Bronchial epithelial cell (primary cell): ENCODE measurements around the gene RHOBTB1. TPM values are rescaled to one million over a fixed set of nuclear protein-coding genes. Genes with fewer than 3 reads are reported as not detected.

Experiments
- DNase-seq: peaks from one replicate; pipeline ENCODE4 v3.0.0-alpha.2; 2010; ENCODE audit warnings: low read depth
- FAIRE-seq: peaks from 2 replicates; lab custom pipeline; 2011; peaks lifted over from hg19 to GRCh38; lab: Jason Lieb, UNC
- H3K27me3 ChIP-seq: 2 replicates; pipeline ENCODE4 v1.5.1; 2011; ENCODE audit warnings: low read length; ENCODE audit not compliant: control insufficient read depth, insufficient read depth
- H3K36me3 ChIP-seq: 2 replicates; pipeline ENCODE4 v1.5.1; 2011; ENCODE audit warnings: low read length; ENCODE audit not compliant: control insufficient read depth, insufficient read depth
- H3K4me3 ChIP-seq: 2 replicates; pipeline ENCODE4 v1.5.1; 2011; ENCODE audit warnings: mild to moderate bottlenecking, low read depth, low read length, control low read depth
- total RNA-seq: library from RNA; depleted of rRNA; stranded (reverse); fragments of >200 nt; gene quantifications from 2 replicates; pipeline ENCODE4 v1.2.1, GENCODE V29; 2014
- TF ChIP-seq, protein P1 (sequence below): IDR thresholded peaks from 2 replicates; pipeline ENCODE4 v1.5.1; 2011; ENCODE audit warnings: mild to moderate bottlenecking, moderate library complexity, low read length, control low read depth, inconsistent platforms; ENCODE audit not compliant: insufficient read depth, severe bottlenecking

RHOBTB1 gene
- total RNA-seq, 1 donor from 2014 or later, result 6.3 TPM

DNA sequence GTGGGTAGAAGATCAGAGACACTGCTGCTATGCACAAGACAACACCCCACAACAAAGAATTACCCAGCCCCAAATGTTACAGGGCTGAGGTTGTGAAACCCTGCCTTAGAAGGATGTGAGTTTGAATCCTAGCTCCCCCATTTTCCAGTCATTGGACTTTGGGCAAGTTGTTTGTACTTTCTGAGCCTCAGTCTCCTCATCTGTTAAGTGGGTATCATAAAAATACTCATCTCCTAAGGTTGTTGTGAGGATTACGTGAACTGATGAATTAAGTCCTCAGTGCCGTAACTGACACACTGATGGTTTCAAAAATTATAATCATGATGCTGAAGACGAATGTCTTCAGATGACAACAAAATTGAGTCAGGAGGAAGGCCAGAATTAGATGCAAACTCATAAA, 30.3 kb downstream of the RHOBTB1 start:
- H3K4me3 ChIP-seq, result no peak overlapping the region
- DNase-seq (no peak), FAIRE-seq (no peak)

DNA sequence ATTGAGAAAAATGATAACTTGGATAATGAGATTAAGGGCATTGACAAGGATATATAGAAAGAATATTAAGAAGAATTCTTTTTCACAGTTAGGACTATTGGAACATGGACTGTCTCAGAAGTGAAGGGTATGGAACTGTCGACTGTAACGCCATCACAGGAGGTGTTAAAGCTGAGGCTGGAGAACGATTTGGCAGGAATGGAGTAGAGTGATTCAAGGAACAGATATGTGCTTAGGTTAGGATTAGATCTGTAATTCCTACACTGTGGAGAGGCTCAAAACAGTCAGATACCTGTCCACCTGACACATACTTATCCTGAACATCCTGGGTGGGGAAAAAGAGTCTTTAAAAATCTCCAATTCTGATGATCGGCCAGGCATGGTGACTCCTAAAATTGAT, 30.9 kb downstream of the RHOBTB1 start:
- TF ChIP-seq, protein P1, sequence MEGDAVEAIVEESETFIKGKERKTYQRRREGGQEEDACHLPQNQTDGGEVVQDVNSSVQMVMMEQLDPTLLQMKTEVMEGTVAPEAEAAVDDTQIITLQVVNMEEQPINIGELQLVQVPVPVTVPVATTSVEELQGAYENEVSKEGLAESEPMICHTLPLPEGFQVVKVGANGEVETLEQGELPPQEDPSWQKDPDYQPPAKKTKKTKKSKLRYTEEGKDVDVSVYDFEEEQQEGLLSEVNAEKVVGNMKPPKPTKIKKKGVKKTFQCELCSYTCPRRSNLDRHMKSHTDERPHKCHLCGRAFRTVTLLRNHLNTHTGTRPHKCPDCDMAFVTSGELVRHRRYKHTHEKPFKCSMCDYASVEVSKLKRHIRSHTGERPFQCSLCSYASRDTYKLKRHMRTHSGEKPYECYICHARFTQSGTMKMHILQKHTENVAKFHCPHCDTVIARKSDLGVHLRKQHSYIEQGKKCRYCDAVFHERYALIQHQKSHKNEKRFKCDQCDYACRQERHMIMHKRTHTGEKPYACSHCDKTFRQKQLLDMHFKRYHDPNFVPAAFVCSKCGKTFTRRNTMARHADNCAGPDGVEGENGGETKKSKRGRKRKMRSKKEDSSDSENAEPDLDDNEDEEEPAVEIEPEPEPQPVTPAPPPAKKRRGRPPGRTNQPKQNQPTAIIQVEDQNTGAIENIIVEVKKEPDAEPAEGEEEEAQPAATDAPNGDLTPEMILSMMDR, result no peak
- FAIRE-seq (no peak), DNase-seq (no peak)
- no peak overlapping the region for H3K4me3 ChIP-seq
- no peaks in the 10 kb centered on the region for H3K27me3 ChIP-seq
- H3K36me3 ChIP-seq, result peaks cover 1% of the 10 kb centered on the region

More for the DNA sequence above, 30.3 kb downstream of the RHOBTB1 start:
- TF ChIP-seq, protein P1, result no peak
- Histone ChIP-seq H3K36me3 (peaks cover 1% of the 10 kb centered on the region), H3K27me3 (no peaks in the 10 kb centered on the region)

DNA sequence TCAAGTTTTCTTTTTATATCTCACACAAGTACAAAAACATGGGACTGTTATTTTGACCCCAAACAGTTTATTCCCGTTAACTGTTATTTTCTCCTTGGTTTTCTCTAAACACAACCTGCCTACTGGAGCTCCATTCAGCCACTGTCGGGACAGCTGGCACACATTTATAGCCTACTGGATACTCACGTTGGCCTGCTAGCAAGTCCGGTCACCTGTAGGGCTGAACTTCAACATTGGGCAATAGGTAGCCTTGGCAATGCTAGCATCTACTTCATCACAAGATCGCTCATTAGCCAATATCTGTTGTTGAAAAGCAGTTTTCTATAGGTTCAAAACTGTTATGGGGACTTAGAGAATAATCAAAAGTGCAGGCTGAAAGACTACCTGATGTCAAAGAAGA, 32.3 kb downstream of the RHOBTB1 start:
- H3K36me3 ChIP-seq, result peaks cover 1% of the 10 kb centered on the region
- TF ChIP-seq, protein P1, result no peak
- DNase-seq (no peak), FAIRE-seq (no peak)
- no peak overlapping the region for H3K4me3 ChIP-seq
- H3K27me3 ChIP-seq, result no peaks in the 10 kb centered on the region

DNA sequence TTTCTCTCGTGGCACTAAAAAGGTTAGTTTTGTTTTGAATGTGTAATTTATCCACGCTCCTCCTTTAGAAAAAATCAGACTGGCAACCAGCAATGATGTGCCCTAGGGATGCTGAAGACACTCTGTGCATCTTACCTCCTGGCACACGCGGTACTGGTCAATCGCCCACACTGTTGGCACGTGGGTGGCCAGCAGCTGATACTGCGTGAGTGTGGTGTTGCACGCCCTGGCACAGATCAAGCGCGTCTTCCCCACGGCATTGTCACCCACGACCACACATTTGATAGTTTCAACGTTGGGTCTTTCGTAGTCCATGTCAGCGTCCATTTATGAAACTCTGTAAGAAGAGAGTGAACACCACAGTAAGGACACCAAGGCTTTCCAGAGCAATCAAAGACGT, 32.8 kb downstream of the RHOBTB1 start:
- no peak for DNase-seq
- no peak for FAIRE-seq
- TF ChIP-seq, protein P1, result no peak
- no peak overlapping the region for H3K4me3 ChIP-seq
- peaks cover 1% of the 10 kb centered on the region for H3K36me3 ChIP-seq
- no peaks in the 10 kb centered on the region for H3K27me3 ChIP-seq

DNA sequence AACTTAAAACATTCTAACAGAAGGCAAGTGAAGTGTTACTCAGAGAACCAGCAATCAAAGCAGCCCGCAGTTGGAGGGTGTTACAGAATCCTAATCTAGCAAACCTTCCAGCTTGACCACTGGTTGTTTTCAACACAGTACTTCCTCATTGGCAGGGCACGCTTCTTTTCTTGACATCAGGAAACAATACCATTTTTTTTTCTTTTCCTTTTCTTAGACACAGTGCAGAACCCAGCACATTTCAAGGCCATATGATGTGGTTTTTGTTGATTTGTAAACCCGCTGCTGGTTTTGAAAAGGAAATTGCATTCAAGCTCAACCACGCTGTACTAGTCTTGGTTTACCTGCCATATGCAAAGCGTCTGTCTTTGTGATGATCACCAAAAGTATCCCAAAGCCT, 33.4 kb downstream of the RHOBTB1 start:
- Histone ChIP-seq H3K36me3 (peaks cover 1% of the 10 kb centered on the region), H3K4me3 (no peak overlapping the region), H3K27me3 (no peaks in the 10 kb centered on the region)
- TF ChIP-seq, protein P1, result no peak
- DNase-seq, result no peak
- no peak for FAIRE-seq

DNA sequence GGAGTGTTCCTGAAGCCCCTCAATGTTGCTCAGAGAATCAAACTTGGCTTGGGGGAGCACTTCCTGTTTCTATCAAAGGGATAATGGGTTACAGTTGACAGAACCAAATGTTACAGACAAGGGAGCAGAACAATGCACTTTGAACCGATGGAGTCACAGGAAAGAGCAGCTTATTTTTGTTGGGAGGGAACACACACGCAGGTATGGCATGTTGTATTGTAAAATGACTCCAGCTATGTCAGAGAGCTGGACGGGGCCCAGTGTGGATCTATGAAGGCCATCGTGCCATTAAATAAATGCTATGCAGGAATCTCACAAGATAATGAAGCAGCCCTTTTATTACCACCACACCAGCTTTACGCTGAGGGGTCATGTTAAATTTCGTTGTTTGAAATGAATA, 35.1 kb downstream of the RHOBTB1 start:
- TF ChIP-seq, protein P1, result no peak
- H3K36me3 ChIP-seq, result peaks cover 1% of the 10 kb centered on the region
- H3K27me3 ChIP-seq, result no peaks in the 10 kb centered on the region
- FAIRE-seq, result no peak
- DNase-seq, result no peak
- no peak overlapping the region for H3K4me3 ChIP-seq
